ENCODE data around the gene BLOC1S3. TPM values are rescaled to one million over a fixed set of nuclear protein-coding genes. Genes with fewer than 3 reads are reported as not detected.

The BLOC1S3 gene
- total RNA-seq, 6 experiments from 2014 or later, result 4.7 to 17.0 (median 6.1) TPM

DNA sequence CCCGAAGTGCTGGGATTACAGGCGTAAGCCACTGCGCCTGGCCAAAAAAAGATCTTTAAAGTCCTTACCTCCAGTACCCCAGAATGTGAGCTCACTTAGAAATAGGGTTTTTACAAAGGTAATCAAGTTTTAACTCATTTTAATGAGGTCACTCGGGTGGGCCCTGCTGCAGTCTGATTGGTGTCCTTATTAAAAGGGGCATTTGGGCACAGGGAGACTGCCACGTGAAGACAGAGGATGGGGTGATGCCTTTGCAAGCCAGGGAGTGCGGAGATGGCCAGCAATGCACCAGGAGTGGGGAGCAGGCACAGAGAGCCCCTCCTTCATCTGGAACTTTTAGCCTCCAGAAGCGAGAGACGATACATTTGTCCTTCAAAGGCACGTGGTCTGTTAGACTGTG lies 29.5 kb upstream of the BLOC1S3 start:
- Histone ChIP-seq H3K27me3 (peaks cover 0 to 19% of the 10 kb centered on the region in 2 donors), H3K4me3 (no peak overlapping the region), H3K9me3 (no peaks in the 10 kb centered on the region), H3K4me1 (peaks cover 0 to 20% (median 8%) of the 10 kb centered on the region in 4 donors), H3K36me3 (peaks cover 0 to 7% (median 0%) of the 10 kb centered on the region in 4 donors), H3K27ac (no peak overlapping the region)
- WGBS (ENCODE audit: insufficient coverage, low coverage, low lambda C conversion rate, missing lambda C conversion rate), result 94% methylated on average over 6 of the region's 9 CpGs
- intact Hi-C loops (cut with DNase I), result no loop called here
- ATAC-seq (no peak), DNase-seq (no peak)
- TF ChIP-seq, protein P1, sequence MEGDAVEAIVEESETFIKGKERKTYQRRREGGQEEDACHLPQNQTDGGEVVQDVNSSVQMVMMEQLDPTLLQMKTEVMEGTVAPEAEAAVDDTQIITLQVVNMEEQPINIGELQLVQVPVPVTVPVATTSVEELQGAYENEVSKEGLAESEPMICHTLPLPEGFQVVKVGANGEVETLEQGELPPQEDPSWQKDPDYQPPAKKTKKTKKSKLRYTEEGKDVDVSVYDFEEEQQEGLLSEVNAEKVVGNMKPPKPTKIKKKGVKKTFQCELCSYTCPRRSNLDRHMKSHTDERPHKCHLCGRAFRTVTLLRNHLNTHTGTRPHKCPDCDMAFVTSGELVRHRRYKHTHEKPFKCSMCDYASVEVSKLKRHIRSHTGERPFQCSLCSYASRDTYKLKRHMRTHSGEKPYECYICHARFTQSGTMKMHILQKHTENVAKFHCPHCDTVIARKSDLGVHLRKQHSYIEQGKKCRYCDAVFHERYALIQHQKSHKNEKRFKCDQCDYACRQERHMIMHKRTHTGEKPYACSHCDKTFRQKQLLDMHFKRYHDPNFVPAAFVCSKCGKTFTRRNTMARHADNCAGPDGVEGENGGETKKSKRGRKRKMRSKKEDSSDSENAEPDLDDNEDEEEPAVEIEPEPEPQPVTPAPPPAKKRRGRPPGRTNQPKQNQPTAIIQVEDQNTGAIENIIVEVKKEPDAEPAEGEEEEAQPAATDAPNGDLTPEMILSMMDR (IDR thresholded peaks at IDR 0.05), result no peak
- no peak for TF ChIP-seq POLR2A (IDR thresholded peaks at IDR 0.05)

DNA sequence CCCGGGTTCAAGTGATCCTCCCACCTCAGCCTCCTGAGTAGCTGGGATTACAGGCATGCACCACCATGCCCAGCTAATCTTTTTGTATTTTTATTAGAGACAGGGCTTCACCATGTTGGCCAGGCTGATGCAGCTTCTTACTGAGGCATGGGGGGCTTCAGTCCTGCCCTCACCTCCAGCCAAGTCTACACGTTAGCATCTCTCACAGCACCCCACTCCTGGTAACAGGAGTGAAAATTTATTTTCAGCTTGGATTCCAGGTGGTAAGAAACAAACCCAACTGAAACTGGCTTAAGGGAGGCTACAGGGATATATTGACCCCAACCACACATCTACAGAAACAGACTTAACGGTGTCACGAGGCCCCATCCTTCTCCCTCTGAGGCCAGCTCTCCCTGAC lies 28.4 kb upstream of the BLOC1S3 start:
- Histone ChIP-seq H3K36me3 (peaks cover 0 to 3% (median 0%) of the 10 kb centered on the region in 4 donors), H3K27me3 (peaks cover 0 to 24% of the 10 kb centered on the region in 2 donors), H3K4me3 (no peak overlapping the region), H3K9me3 (no peaks in the 10 kb centered on the region), H3K27ac (no peak overlapping the region), H3K4me1 (peaks cover 0 to 20% (median 8%) of the 10 kb centered on the region in 4 donors)
- 83% methylated on average over 2 of the region's 4 CpGs for WGBS (ENCODE audit: insufficient coverage, low coverage, low lambda C conversion rate, missing lambda C conversion rate)
- DNase-seq (no peak), ATAC-seq (no peak)
- intact Hi-C loops (cut with DNase I), result loop anchor here in 1 of 2 donors (10.0 kb wide), 1 partner anchor 195 kb away; the partner anchor contains the start of gene KLC3
- TF ChIP-seq, protein P1 (IDR thresholded peaks at IDR 0.05), result no peak
- no peak for TF ChIP-seq POLR2A (IDR thresholded peaks at IDR 0.05)

DNA sequence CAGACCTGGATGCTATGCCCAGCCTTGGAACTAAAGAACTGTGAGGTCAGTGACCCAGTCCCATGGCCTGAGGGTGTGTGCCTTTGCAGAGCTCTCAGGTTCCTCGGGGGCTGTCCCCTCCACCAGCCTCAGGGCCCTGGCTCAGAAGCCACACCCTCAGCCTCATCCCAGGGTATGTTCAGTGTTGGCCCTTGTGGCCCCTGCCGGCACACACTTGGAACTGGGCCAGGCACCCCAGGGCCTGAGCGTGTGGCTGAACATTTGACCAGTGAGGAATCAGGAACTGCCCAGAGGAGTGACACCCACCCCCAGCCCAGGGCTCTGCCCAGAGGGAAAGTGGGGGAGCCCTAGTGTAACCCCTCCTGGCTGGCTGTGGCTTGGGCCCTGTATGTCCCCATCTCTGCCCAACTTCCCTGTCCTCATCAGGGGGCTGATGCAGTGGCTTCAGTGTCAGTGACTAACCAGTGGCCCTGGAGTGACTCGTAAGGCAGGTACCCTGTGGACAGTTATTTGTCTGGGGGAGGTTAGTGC lies 27.8 kb upstream of the BLOC1S3 start:
- TF ChIP-seq, protein P1 (IDR thresholded peaks at IDR 0.05), result no peak
- no peak for TF ChIP-seq POLR2A (IDR thresholded peaks at IDR 0.05)
- H3K27me3 ChIP-seq, result peaks cover 0 to 24% of the 10 kb centered on the region in 2 donors

DNA sequence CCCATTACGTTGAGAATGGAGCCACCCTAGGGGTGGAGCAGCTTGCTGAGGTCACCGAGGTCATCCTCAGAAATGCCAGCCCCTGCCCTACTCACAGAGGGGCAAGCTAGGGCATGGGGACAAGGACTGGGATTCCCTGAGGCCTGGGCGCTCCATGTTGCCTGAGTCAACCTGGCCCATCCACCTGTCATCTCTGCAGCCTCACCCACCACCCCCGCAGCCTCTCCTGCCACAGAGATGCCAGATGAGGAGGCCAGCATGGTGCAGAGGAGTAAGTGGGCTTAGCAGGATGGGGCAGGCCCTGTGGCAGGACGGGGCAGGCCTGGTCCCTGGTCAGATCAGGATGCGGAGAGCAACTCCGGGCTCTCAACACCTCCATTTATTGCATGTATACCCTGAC lies 27.3 kb upstream of the BLOC1S3 start:
- Histone ChIP-seq H3K27ac (no peak overlapping the region), H3K4me3 (no peak overlapping the region), H3K9me3 (no peaks in the 10 kb centered on the region), H3K4me1 (peaks cover 0 to 20% (median 8%) of the 10 kb centered on the region in 4 donors), H3K27me3 (peaks cover 0 to 24% of the 10 kb centered on the region in 2 donors), H3K36me3 (no peaks in the 10 kb centered on the region)
- TF ChIP-seq, protein P1 (IDR thresholded peaks at IDR 0.05), result no peak
- no peak for TF ChIP-seq POLR2A (IDR thresholded peaks at IDR 0.05)
- DNase-seq, result no peak
- no CpG with 5 or more reads among the region's 7 CpGs for WGBS (ENCODE audit: insufficient coverage, low coverage, low lambda C conversion rate, missing lambda C conversion rate)
- intact Hi-C loops (cut with DNase I), result loop anchor here in 1 of 2 donors (10.0 kb wide), 1 partner anchor 193 kb away; the partner anchor contains the start of gene KLC3
- ATAC-seq, result no peak

More for the DNA sequence above, 27.8 kb upstream of the BLOC1S3 start:
- no peak for DNase-seq
- no CpG with 5 or more reads among the region's 4 CpGs for WGBS (ENCODE audit: insufficient coverage, low coverage, low lambda C conversion rate, missing lambda C conversion rate)
- intact Hi-C loops (cut with DNase I), result loop anchor here in 1 of 2 donors (10.0 kb wide), 1 partner anchor 194 kb away; the partner anchor contains the start of gene KLC3
- Histone ChIP-seq H3K4me3 (no peak overlapping the region), H3K9me3 (no peaks in the 10 kb centered on the region), H3K27ac (no peak overlapping the region), H3K4me1 (peaks cover 0 to 20% (median 8%) of the 10 kb centered on the region in 4 donors), H3K36me3 (no peaks in the 10 kb centered on the region)
- peak in 3 of 4 donors; percentile 6 to 43 (median 27) for ATAC-seq

All from right lobe of liver (tissue), 6 donors.